GM19239 (cell line): ENCODE measurements around the gene RBM38.
A peak's percentile ranks its signal among the peaks of the same experiment; 100 is the strongest.

ENCODE experiments used
- DNase-seq: peaks from one replicate; pipeline ENCODE4 v3.0.0; 2011; ENCODE audit warnings: low spot score; ENCODE audit not compliant: insufficient read length
- FAIRE-seq: peaks from 2 replicates; lab custom pipeline; 2011; peaks lifted over from hg19 to GRCh38; lab: Jason Lieb, UNC

The RBM38 gene

DNA sequence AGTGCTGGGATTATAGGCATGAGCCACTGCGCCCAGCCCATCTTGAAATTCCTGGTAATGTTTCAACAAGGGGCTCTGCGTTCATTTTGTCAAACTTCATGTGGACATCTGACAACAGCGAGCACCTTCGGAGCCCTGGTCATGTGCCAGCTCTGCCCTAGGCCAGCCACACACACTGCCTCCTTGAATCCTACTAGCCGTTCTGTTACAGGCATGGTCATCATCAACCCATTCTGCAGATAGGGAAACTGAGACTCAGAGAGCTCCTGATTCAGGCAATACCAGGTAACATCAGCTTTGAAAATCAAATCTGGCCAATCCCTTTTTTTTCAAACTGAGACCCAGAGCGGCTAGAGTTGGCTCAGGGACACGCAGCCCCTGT is 41.3 kb downstream of the RBM38 start:
- no peak for DNase-seq
- FAIRE-seq, result peak; percentile 23

DNA sequence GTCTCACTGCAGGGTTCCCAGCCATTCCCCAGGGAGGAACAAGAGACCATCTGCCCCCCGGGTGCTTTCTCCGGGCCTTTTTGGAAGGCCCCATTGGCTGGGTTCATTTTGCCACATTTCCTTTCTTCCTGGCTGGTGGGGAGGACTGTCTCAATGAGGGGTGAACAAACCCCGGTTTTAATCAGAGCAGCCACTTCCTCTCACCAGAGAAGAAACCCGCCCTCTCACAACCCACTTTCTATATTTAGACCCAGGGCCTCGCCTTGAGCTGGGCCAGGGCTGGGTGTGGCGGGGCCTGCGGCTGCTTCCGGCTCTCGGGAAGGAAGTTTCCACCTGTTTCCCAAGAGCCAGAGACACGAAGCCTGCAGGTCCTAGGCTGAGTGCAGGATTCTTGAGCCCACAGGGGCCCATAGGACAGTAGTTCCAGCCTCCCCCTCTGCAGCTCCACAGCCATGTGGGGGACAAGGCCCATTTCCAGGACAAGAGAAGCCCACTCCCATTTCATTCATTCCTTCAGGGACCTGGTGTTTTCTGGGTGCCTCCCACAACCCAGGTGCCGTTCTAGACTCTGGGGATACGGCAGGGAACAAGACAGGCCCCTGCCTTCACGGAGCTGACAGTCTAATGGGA is 41.8 kb downstream of the RBM38 start:
- peak; percentile 86 for FAIRE-seq
- peak; percentile 92 for DNase-seq

DNA sequence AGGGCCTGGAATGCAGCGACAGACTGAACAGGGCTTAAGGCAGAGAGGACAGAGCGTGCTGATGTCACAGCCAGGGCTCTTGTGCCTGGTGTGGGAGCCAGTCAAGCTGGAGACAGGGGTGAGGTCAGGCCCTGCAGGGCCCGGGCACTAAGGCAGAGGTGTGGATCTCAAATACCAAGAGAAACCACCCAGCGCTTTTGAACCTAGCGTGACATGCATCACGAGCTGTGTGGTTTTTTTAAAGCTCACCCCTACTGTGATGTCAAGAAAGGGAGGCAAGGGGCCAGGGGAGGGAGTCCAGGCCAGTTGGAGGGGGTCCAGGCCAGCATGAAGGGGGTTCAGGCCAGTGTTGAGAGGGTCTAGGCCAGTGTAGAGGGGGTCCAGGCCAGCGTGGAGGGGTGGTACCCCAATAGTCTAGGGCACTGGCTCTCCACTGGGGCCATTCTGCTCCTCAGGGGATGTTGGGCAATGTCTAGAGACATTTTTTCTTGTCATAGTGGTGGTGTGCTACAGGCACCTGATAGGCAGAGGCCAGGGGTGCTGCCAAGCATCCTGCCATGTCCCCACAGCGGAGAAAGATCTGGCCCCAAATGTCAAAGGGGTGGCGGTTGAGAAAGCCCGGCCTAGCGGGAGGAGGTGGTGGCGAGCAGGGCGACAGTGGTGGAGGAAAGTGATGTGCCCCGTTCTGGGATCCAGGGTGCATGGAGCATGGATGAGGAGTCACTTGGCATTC is 42.6 kb downstream of the RBM38 start:
- DNase-seq (no peak), FAIRE-seq (peak; percentile 42)

DNA sequence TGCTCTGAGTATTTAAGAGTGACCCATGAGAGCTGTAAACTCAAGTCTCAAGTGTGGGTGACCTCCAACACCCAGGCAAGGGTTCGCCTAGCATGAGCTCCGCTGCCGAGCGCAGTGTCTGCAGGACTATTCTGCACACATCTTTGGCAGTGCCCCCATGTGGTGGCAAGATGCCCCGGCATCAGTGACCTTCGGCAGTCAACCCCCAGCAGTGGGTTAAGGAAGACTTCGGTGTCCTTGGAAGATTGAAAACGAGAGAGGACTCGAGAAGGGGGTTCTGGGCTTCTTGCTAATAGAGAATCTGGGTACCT is 43.1 kb downstream of the RBM38 start:
- FAIRE-seq, result no peak
- no peak for DNase-seq

DNA sequence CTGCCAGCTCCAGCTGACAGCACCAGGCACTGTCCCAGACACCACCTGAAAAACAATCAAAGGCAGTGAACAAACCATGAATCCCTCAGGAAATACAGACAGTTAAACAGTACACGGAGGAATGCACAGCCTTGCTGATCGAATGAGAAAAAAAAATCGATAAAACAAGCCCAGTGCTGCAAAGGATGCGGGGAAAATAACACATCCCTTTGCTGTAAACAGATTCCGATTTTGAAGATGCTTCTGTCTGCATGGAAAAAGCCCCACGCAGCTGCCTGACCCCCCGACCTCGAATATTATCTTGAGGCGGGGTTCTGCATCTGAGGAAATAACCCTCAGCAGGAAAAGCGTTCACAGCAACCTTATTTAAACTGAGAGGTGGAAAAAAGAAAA is 43.9 kb downstream of the RBM38 start:
- FAIRE-seq, result no peak
- no peak for DNase-seq

DNA sequence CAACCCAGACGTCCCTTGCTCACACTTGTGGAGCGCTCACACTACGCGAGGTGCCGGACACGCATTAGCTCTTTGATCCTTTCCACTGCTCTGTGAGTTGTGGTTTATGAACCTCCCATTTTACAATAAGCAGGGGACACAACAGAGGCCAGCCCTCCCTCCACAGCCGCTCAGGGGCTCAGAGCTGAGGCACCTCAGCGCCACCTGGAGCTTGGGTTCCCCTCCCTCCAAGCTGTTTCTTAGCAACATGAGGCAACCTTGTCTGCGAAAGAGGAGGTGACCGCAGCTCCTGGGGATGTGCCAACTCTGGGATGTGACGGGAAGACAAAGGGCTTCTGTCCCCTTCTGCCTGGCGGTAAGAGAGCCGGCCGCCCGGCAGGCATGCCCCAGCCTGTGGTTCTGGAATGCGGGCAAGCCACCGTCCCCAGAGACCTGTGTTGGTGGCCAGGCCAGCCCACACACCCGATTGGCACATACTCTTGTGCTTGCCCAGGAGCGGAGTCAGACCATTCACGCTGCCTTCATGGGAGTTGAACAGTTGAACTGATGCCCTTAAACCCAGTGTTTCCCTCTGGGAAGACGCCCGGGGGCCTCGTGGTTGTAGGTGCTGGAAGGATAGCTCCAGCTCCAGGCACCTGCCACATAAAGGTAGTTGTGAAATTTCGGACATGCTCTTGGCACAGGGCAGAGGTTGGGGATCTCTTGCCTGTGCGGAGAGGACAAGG is 44.5 kb downstream of the RBM38 start:
- no peak for DNase-seq

DNA sequence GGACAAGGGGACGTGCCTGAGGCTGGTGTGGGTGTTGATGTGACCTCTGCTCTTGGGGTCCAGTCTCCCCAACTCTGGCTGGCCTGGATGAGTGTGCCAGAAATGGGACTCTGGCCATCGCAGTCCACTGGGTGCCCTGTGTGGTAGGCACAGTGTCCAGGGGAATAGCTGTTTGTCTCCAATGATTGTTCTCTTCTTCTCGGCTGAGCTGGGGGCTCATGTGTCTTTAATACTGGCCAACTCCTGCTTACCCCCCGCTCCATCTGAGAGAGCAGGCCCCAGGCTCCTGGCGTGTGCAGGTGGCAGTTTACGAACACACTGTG is 45.0 kb downstream of the RBM38 start:
- FAIRE-seq (no peak), DNase-seq (no peak)

More for the DNA sequence above, 44.5 kb downstream of the RBM38 start:
- FAIRE-seq, result no peak

DNA sequence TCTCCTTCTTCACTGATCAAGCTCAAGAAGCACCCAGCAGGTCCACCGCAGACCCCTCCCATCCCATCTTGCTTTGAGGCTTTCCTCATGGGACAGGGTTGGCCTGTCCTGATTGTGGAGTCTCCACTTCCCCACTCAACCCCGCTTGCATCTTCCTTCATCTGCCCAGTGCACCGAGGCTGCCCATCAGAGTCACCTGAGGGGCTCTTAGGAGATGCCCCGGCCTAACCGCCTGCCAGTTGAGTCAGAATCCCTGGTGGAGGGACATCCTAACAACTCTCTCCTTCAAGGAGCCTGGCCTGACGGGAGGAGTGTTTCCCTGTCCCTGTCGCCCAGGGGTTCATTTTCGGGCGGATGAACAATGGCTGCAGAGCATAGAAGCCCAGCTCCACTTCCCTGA is 46.1 kb downstream of the RBM38 start:
- DNase-seq, result no peak
- FAIRE-seq, result no peak

DNA sequence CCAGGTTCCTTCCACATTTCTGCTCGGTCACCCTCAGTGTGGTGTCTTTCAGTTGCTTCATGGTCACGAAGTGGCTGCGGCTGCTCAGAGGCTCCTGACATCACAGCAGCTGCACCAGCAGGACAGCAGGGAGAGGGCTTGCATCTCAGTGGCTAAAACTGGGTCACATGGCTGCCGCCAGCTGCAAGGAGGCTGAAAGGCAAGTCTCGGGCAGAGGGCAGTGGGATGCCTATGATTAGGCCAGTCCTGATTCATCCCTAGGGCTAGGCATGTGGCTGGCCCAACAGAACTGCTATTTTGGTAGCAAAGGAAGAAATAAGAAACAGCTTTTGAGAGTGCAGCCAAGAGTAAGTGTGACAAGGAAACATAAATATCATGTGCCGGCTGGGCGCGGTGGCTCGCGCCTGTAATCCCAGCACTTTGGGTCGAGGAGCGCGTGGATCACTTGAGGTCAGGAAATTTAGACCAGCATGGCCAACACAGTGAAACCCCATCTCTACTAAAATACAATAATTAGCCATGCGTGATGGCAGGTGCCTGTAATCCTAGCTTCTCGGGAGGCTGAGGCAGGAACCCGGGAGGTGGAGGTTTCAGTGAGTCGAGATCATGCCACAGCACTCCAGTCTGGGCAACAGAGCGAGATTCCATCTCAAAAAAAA is 46.6 kb downstream of the RBM38 start:
- DNase-seq (no peak), FAIRE-seq (no peak)

DNA sequence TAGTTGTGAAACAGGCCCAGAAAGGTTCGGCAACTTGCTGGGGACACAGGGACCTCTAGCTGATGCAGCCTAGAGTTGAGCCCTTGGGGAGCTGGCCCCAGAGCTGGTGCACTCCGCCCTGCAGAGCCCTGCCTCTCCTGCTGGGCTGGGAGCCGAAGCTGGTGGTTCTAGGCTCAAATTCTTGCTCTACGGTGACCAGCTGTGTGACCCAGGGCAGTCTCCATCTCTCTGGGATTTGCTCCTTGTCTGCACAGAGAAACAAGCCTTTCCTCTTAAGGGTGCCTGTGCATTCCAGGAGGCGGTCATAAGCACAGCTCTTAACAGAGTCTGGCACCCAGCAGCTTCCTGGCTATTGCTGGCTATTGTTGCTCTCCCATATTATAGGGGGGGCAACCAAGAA is 47.4 kb downstream of the RBM38 start:
- FAIRE-seq (no peak), DNase-seq (no peak)

DNA sequence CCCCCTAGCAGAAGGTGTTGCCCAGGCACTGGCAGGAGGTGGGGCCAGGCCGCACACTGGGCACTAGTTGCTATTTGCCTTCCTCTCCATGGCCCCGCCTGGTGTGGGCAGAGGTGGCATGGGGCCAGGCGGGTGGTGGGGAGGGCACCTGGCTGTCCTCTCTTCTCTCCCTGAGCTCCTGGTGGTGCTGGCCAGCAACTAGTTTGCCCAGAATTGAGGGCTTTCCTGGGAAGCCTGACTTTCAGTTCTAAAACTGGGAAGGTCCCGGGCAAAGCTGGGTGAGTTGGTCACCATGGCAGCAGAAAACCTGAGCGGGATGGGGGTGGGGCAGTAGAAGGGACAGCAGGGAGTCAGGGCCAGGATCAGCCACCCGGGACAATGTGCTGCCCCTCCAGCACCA is 48.2 kb downstream of the RBM38 start:
- DNase-seq (no peak), FAIRE-seq (no peak)

DNA sequence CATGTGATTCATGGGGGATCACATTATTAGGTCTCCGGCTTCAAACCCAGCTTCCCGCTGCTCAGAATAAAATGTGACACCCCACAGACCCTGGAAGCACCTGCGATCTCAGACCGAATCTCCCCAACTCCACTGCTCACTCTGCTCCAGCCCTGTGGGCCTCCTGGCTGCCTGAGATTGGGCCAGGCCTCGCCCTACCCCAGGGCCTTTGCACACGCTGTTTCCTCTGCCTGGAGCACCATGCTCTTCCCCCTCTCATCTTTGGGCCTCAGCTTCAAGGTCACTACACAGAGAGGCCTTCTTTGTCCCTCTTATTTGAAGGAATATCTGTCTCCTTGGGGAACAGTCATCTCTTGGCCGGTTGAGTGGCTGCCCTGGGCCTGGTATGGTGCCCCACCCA is 48.8 kb downstream of the RBM38 start:
- DNase-seq, result no peak
- FAIRE-seq, result no peak

DNA sequence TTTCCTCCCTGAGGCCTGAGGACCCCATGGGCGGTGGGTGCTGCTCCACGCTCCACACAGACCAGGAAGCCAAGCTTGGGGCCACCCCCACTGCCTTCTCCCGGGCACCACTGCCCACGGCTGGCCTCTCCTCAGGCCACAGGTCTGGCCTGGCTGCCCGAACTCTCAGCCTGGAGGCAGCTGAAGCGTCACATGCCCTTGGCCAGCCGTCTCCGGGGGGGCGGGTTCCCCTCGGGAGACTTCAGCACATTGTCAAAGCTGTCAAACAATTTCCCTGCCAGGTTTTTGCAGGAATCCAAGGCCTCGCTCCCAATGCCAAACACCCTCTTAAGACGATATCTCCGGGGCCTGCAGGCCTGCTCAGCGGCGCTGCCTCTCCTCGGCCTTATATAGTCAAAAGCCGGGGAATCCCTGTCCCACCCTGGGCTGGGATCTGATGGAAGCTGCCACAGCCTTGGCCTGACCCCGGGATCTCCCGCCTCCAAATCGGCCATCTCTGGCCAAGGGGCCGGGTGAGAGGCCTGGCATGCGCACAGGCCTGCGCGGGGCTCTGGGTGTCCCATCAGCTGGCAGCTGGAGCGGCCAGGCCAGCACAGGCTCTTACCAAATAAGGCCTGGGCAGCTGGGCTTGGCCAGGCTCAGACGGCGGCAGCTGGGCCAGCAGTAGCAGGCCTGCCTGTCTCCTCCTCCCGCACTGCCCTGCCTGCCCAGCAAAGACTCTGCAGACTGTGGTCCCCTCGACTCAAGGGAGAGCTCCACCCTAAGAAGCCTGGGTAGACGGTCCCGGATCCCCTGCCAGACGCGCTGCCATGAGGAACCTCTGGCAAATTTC is 49.7 kb downstream of the RBM38 start:
- no peak for FAIRE-seq
- DNase-seq, result no peak

DNA sequence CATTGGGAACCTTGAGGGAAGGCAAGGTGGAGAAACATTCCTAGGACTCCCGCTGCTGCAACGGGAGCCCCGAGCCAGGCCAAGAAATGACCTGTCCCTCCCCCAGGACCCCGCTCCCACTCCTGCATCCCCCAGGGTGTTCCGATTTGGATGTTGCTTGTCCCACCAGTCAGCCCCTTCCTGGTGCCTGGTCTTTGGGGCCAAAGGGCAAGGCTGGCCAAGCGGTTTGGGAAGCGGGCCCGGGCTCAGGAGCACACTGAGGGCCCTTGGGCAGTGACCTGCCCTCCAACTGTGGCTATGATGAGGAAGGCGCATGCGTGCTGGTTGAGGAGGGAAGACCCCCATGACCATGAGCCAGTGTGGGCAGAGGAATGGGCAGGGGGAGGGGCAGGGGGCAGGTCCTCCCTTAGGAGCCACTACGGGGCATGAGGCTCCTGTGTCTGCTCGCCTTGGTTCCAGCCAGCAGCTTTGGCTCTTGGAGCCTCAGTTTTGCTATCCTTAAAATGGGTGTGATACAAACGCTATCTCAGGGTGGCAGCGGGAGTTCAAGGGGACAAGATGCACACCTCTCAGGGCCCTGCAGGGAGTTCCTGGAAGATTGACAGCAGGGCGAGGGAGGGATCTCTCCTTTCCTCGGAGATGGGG is 50.4 kb downstream of the RBM38 start:
- no peak for DNase-seq
- FAIRE-seq, result no peak

DNA sequence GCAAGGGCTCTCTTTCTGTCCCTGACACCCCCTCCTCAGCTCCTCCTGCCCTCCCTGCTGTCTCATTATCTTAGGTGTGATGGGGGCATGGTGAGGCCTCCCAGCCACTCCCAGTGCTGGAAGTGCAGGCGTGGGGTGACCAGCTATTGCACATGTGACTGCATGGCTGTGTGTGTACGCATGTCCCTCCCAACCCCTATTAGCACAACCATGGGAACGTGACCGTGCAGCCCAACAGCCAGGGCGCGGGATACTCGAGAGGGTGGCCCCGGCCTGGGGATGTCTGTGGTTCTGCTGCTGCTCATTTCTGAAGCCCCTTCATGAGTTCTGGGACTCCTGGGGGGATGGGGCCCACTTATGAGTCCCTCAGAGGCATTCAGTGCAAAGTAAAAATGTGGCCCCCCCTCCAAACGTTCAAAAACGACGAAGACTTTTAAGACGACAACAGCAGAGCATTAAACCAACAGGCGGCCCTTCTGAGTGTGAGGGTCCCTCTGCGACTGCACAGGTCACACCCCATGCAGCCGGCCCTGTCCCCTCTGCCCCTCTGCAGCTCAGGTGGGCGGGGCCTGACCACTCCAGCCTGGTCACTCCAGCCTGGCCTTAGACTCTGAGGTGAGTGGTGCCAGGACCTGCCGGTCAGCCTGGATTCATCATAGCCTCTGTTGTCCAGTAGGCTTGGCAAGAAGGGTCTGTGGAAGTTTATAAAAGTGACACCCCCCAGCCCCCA is 51.1 kb downstream of the RBM38 start:
- FAIRE-seq, result no peak

DNA sequence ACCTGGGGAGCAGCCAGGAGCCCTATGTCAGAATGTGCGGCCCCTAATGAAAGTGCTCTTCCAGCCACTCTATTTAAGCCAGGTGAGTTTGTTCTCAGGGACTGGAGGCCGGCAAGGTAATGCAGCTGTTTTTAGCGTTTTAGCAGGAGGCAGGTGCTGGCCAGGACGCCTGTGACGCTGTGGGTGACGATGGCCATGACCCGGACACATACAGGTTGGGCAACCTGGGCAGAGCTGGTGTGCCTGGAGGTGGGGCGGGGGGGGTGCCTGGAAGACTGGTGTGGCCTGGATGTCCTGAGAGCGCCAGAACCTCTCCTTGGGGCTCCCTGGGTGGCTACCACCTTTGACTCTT is 51.7 kb downstream of the RBM38 start:
- DNase-seq (no peak), FAIRE-seq (no peak)

More for the DNA sequence above, 51.1 kb downstream of the RBM38 start:
- DNase-seq, result no peak

DNA sequence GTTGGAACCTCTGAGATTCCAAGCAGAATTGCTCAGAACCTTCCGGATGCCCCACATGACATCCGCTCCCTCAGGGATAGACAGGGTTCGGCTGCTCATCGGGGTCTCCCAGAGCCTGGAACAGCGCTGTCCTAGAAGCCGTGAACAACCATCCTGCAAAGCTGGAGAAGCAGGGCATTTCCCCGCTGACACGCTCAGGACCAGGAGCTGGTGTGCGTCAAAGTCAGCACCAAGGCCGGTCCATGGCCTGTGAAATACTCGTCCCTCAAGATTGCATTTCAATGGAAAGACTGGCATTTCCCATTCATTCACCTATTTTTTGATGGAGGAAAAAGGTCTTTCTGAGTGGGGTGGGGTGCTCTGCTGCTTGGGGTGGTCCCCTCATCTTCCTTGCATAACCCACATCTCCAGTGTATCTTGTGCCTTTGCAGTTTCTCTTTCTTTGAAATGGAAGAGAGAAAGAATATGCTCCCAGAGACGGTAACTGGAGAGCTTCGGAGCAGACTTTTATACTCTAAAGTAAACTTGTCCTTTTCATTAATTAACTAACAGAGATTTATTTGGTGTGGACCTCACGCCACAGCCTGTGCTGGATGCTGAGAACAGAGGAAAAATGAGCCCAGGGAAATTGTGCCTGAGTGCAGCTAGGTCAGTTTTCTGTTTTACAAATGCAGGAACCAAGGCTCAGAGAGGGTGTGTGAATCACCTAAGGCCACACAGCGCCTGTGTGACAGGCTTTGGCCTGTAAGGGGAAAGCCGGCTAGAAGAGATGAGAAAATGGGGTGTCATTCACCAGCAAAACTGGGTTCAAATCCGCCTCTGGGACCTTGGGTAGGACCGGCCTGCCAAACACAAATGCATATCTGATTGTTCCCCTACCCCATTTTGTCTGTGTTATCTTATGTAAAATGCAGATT is 52.4 kb downstream of the RBM38 start:
- DNase-seq (no peak), FAIRE-seq (no peak)

DNA sequence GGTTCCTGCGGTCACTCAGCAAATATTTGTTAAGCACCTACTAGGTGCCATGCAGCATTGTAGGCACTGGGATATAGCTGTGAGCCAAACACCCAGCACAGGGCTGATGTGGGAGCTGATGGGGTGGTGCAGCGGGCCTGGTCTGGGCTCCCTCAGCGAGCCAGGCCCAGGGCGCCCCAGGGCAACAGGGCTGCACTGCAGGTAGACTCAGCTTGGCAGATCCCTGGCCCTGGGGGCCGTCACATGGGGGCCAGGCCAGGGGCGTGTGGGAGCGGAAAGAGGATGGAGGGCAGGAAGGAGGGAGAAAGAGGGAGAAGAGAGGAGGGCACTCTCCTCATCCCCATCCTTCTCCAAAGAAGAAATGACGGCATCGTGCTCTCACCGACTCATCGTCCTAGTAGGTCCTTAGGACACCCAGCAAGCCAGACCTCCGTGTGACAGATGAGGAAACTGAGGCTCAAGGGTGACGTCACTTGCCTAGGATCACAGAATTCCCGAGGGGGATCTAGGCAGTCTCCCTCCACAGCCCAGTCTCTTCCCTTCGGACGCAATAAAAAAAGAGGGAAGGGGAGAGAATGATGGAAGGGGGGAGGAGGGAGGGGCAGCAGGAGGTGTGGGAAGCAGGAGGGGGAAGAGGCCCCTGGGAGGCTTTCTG is 53.3 kb downstream of the RBM38 start:
- no peak for FAIRE-seq
- DNase-seq, result no peak
